Activated CD8-positive, alpha-beta T cell treated with anti-CD3 and anti-CD28 coated beads for 36 hours (primary cell): ENCODE measurements around the gene MMEL1. TPM values are rescaled to one million over a fixed set of nuclear protein-coding genes. Genes with fewer than 3 reads are reported as not detected.
"Not testable (repeated sequence)": the region's sequence is repeated elsewhere in the genome, so short reads cannot be mapped to it uniquely, and the experiment has no call there.

Source experiments
- ATAC-seq: fragments of 200-7000 bp; cut with Tn5 transposase; one replicate; pipeline ENCODE4 v1.10.0; 2021; ENCODE audit warnings: mild to moderate bottlenecking, moderate library complexity
- CTCF ChIA-PET: fragments of 350-600 bp; sonication (Branson Sonifier 250); formaldehyde crosslinking; loops from one replicate; lab custom pipeline; 2021; ENCODE audit warnings: antibody characterized with exemption; lab: Charles Lee
- POLR2A ChIA-PET: fragments of 350-600 bp; sonication (Branson Sonifier 250); formaldehyde crosslinking; loops from one replicate; lab custom pipeline; 2021; ENCODE audit warnings: antibody characterized with exemption; lab: Charles Lee
- DNase-seq: peaks from one replicate; pipeline ENCODE4 v3.0.0-alpha.2; 2020
- H3K27ac Mint-ChIP-seq: one replicate; pipeline ENCODE4 v1.8.0; 2021; ENCODE audit warnings: mild to moderate bottlenecking, mixed read lengths
- H3K27me3 Mint-ChIP-seq: one replicate; pipeline ENCODE4 v1.8.0; 2021; ENCODE audit warnings: mixed read lengths
- H3K36me3 Mint-ChIP-seq: one replicate; pipeline ENCODE4 v1.8.0; 2021; ENCODE audit warnings: low read depth, mixed read lengths
- H3K4me1 Mint-ChIP-seq: one replicate; pipeline ENCODE4 v1.8.0; 2021; ENCODE audit warnings: low read depth, mixed read lengths
- H3K4me3 Mint-ChIP-seq: one replicate; pipeline ENCODE4 v1.8.0; 2021; ENCODE audit warnings: mild to moderate bottlenecking, moderate library complexity, mixed read lengths
- H3K9me3 Mint-ChIP-seq: one replicate; pipeline ENCODE4 v1.8.0; 2021; ENCODE audit warnings: mixed read lengths
- CTCF ChIP-seq: fragments of 200-600 bp; IDR thresholded peaks from one replicate; pipeline ENCODE4 v1.8.0; 2022; ENCODE audit warnings: antibody characterized with exemption, mild to moderate bottlenecking
- intact Hi-C: fragments of 100-400 bp; cut with micrococcal nuclease; formaldehyde crosslinking; loops from one replicate; pipeline ENCODE4 v1.10.0; 2022
- total RNA-seq, 2 experiments: library from RNA; stranded (reverse); gene quantifications; one replicate each; pipeline ENCODE4 v1.2.3, GENCODE V29; 2021

Gene MMEL1
- total RNA-seq, 2 experiments from 2014 or later = 1.8 to 3.1 TPM

DNA sequence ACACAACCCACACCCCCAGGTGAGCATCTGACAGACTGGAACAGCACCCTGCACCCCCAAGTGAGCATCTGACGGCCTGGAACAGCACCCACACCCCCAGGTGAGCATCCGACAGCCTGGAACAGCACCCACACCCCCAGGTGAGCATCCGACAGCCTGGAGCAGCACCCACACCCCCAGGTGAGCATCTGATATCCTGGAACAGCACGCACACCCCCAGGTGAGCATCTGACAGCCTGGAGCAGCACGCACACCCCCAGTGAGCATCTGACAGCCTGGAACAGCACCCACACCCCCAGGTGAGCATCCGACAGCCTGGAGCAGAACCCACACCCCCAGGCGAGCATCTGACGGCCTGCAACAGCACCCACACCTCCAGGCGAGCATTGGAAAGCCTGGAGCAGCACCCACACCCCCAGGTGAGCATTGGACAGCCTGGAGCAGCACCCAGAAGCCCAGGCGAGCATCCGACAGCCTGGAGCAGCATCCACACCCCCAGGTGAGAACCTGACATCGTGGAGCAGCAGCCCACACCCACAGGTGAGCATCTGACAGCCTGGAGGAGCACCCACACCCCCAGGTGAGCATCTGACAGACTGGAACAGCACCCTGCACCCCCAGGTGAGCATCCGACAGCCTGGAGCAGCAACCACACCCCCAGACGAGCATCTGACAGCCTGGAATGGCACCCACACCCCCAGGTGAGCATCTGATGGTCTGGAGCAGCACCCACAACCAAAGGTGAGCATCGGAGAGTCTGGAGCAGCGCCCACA is 19.5 kb upstream of the MMEL1 start:
- peak; percentile 2 for DNase-seq
- H3K4me3 Mint-ChIP-seq, H3K4me1 Mint-ChIP-seq, POLR2A ChIA-PET, H3K36me3 Mint-ChIP-seq, H3K9me3 Mint-ChIP-seq, intact Hi-C loops, H3K27ac Mint-ChIP-seq, CTCF ChIA-PET, ATAC-seq: not testable (repeated sequence)
- H3K27me3 Mint-ChIP-seq = peaks cover 36% of the 10 kb centered on the region

GRCh38 chr1:2650967-2651645 is 18.3 kb upstream of the MMEL1 start:
- no peak for DNase-seq
- Mint-ChIP-seq H3K4me1 (no peaks in the 10 kb centered on the region), H3K4me3 (no peak overlapping the region), H3K27me3 (peaks cover 36% of the 10 kb centered on the region), H3K27ac (no peak overlapping the region), H3K9me3 (peaks cover 10% of the 10 kb centered on the region), H3K36me3 (peaks cover 6% of the 10 kb centered on the region)
- ChIA-PET POLR2A (no interaction called here), CTCF (no interaction called here)
- no peak for TF ChIP-seq CTCF
- ATAC-seq = no peak
- intact Hi-C loops = no loop called here

GRCh38 chr1:2646837-2647236 is 14.0 kb upstream of the MMEL1 start:
- no peak overlapping the region for H3K4me3 Mint-ChIP-seq
- intact Hi-C loops = loop anchor here (10.0 kb wide), 2 partner anchors 62 to 92 kb away; partner anchors contain the start of genes PRXL2B and TNFRSF14

GRCh38 chr1:2645776-2646175 is 13.0 kb upstream of the MMEL1 start:
- no peak overlapping the region for H3K27ac Mint-ChIP-seq
- ATAC-seq = no peak
- peaks cover 7% of the 10 kb centered on the region for H3K4me1 Mint-ChIP-seq
- intact Hi-C loops = loop anchor here (10.0 kb wide), 2 partner anchors 61 to 91 kb away; partner anchors contain the start of genes PRXL2B and TNFRSF14
- peaks cover 12% of the 10 kb centered on the region for H3K9me3 Mint-ChIP-seq
- H3K27me3 Mint-ChIP-seq = no peaks in the 10 kb centered on the region
- DNase-seq = no peak
- H3K36me3 Mint-ChIP-seq = peaks cover 6% of the 10 kb centered on the region
- TF ChIP-seq CTCF = no peak
- ChIA-PET POLR2A (interaction anchor here (0.8 to 1.9 kb wide), 2 partner anchors 67 to 129 kb away, joined by 3 to 4 read pairs; no protein-coding TSS in a partner anchor), CTCF (interaction anchor here (0.9 kb wide), 1 partner anchor 89 kb away, joined by 3 read pairs; the partner anchor contains the start of gene TNFRSF14)
- no peak overlapping the region for H3K4me3 Mint-ChIP-seq

More at GRCh38 chr1:2646837-2647236, 14.0 kb upstream of the MMEL1 start:
- TF ChIP-seq CTCF = no peak
- Mint-ChIP-seq H3K36me3 (peaks cover 6% of the 10 kb centered on the region), H3K4me1 (peaks cover 7% of the 10 kb centered on the region), H3K27me3 (no peaks in the 10 kb centered on the region), H3K27ac (no peak overlapping the region), H3K9me3 (peaks cover 12% of the 10 kb centered on the region)
- CTCF ChIA-PET = interaction anchor here (0.9 kb wide), 2 partner anchors 9 to 90 kb away, joined by 3 read pairs; partner anchors contain the start of gene TNFRSF14
- DNase-seq (no peak), ATAC-seq (no peak)
- POLR2A ChIA-PET = interaction anchor here (0.6 to 1.9 kb wide), 2 partner anchors 69 to 352 kb away, joined by 3 to 4 read pairs; no protein-coding TSS in a partner anchor

DNA sequence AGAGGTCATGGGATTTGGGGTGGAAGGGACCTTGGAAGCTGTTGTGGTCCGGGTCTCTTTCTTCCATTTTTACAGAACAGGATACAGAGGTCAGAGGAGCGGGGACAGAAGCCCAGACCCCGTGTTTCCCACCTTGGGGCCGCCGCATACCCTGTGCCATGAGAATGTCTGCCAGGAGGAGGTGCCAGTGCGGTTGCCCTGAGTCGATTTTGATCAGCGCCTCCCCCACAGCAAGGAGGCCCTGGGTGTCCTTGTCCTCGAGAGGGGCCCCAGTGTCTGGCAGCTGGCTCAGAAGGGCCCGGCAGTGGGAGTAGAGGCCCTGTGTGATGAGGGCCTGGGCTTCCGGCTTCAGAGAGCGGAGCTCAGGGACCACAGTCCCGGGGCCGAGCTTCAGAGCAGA is 12.3 kb upstream of the MMEL1 start:
- CTCF ChIA-PET = no interaction called here
- intact Hi-C loops = loop anchor here (10.0 kb wide), 2 partner anchors 60 to 90 kb away; partner anchors contain the start of genes PRXL2B and TNFRSF14
- H3K36me3 Mint-ChIP-seq = peaks cover 6% of the 10 kb centered on the region

More for the DNA sequence above, 12.3 kb upstream of the MMEL1 start:
- TF ChIP-seq CTCF = no peak
- ATAC-seq (no peak), DNase-seq (no peak)
- no peak overlapping the region for H3K27ac Mint-ChIP-seq
- peaks cover 7% of the 10 kb centered on the region for H3K4me1 Mint-ChIP-seq
- H3K9me3 Mint-ChIP-seq = peaks cover 12% of the 10 kb centered on the region
- no peaks in the 10 kb centered on the region for H3K27me3 Mint-ChIP-seq
- POLR2A ChIA-PET = interaction anchor here (0.8 to 1.9 kb wide), 3 partner anchors 17 to 128 kb away, joined by 3 to 4 read pairs (median 3); no protein-coding TSS in a partner anchor
- H3K4me3 Mint-ChIP-seq = no peak overlapping the region
